Activated naive CD4-positive, alpha-beta T cell treated with anti-CD3 and anti-CD28 coated beads, Interleukin-2, amount 50 U/mL, for 24 hours (primary cell): Measurements from ENCODE around the gene HLCS.
"Not testable (repeated sequence)": the region's sequence is repeated elsewhere in the genome, so short reads cannot be mapped to it uniquely, and the experiment has no call there.

Source experiments
- H3K27ac Mint-ChIP-seq: one replicate; pipeline ENCODE4 v1.8.0; 2021; ENCODE audit warnings: mild to moderate bottlenecking, mixed read lengths
- H3K27me3 Mint-ChIP-seq: one replicate; pipeline ENCODE4 v1.8.0; 2021; ENCODE audit warnings: mixed read lengths
- H3K36me3 Mint-ChIP-seq: one replicate; pipeline ENCODE4 v1.8.0; 2021; ENCODE audit warnings: mixed read lengths
- H3K4me1 Mint-ChIP-seq: one replicate; pipeline ENCODE4 v1.8.0; 2021; ENCODE audit warnings: mixed read lengths
- H3K4me3 Mint-ChIP-seq: one replicate; pipeline ENCODE4 v1.8.0; 2021; ENCODE audit warnings: mild to moderate bottlenecking, mixed read lengths
- H3K9me3 Mint-ChIP-seq: one replicate; pipeline ENCODE4 v1.8.0; 2021; ENCODE audit warnings: mixed read lengths

The HLCS gene

DNA sequence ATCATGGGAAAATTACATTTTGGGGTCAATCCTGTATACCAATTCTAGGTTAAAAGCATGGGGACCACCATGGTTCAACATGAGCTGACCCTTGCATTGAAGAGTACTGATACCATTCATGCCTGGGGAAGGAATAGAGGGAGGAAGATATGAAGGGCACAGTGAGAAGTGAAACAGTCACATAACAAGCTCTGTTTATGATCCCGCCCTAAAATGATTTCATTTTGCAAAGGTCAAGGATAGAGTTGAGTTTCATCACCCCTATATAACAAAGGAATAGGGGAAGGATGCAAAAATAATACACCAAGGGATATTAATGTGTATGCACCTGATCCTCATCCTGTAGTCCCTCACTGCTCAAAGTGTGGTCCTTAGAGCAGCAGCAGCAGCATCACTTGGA, 2.5 kb upstream of the HLCS start:
- Mint-ChIP-seq H3K4me3 (no peak overlapping the region), H3K4me1 (peaks cover 18% of the 10 kb centered on the region), H3K27ac (no peak overlapping the region)

GRCh38 chr21:36968414-36968813, 1.9 kb upstream of the HLCS start:
- Mint-ChIP-seq H3K36me3 (no peaks in the 10 kb centered on the region), H3K9me3 (no peaks in the 10 kb centered on the region), H3K4me1 (peaks cover 18% of the 10 kb centered on the region), H3K27ac (no peak overlapping the region), H3K4me3 (peak overlapping the region; percentile 75), H3K27me3 (no peaks in the 10 kb centered on the region)

More for the DNA sequence above, 2.5 kb upstream of the HLCS start:
- Mint-ChIP-seq H3K9me3 (no peaks in the 10 kb centered on the region), H3K36me3 (no peaks in the 10 kb centered on the region), H3K27me3 (no peaks in the 10 kb centered on the region)

- Mint-ChIP-seq H3K27ac (no peak overlapping the region), H3K36me3 (no peaks in the 10 kb centered on the region), H3K4me1 (peaks cover 18% of the 10 kb centered on the region), H3K27me3 (no peaks in the 10 kb centered on the region), H3K4me3 (peak overlapping the region; percentile 75), H3K9me3 (no peaks in the 10 kb centered on the region)
Observed at GRCh38 chr21:36966821-36967768, 626 bp upstream of the HLCS start.

- Mint-ChIP-seq H3K27ac (peak overlapping the region; percentile 98), H3K9me3 (no peaks in the 10 kb centered on the region), H3K4me3 (peak overlapping the region; percentile 93), H3K27me3 (no peaks in the 10 kb centered on the region), H3K36me3 (peaks cover 2% of the 10 kb centered on the region), H3K4me1 (peaks cover 18% of the 10 kb centered on the region)
Observed at GRCh38 chr21:36965720-36966065, 776 bp downstream of the HLCS start.

- no peaks in the 10 kb centered on the region for H3K27me3 Mint-ChIP-seq
- peak overlapping the region; percentile 98 for H3K27ac Mint-ChIP-seq
- H3K4me3 Mint-ChIP-seq, result peak overlapping the region; percentile 93
- no peaks in the 10 kb centered on the region for H3K9me3 Mint-ChIP-seq
- H3K4me1 Mint-ChIP-seq, result peaks cover 18% of the 10 kb centered on the region
- peaks cover 4% of the 10 kb centered on the region for H3K36me3 Mint-ChIP-seq
Observed at GRCh38 chr21:36964827-36965719, 1.4 kb downstream of the HLCS start.

DNA sequence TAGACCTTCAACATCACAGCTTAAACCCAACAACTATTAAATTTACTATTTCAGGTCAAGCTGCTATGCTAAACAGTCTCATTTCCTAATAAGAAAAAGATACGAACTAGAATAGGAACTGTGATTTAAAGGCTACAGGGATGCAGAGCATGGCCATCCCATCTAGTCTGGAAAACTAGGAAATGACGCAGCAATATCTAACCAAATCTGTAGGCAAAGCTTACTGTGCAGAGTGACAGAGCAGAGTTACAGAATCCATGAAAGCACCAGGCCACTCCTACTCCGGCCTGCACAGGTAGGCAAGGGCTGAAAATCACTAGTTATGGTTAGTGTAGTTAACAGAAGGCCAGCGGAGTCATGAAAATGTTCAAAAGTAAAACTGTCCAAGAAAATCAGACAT, 2.1 kb downstream of the HLCS start:
- Mint-ChIP-seq H3K4me3 (no peak overlapping the region), H3K4me1 (peaks cover 18% of the 10 kb centered on the region), H3K27ac (no peak overlapping the region), H3K36me3 (peaks cover 4% of the 10 kb centered on the region), H3K9me3 (no peaks in the 10 kb centered on the region), H3K27me3 (no peaks in the 10 kb centered on the region)

DNA sequence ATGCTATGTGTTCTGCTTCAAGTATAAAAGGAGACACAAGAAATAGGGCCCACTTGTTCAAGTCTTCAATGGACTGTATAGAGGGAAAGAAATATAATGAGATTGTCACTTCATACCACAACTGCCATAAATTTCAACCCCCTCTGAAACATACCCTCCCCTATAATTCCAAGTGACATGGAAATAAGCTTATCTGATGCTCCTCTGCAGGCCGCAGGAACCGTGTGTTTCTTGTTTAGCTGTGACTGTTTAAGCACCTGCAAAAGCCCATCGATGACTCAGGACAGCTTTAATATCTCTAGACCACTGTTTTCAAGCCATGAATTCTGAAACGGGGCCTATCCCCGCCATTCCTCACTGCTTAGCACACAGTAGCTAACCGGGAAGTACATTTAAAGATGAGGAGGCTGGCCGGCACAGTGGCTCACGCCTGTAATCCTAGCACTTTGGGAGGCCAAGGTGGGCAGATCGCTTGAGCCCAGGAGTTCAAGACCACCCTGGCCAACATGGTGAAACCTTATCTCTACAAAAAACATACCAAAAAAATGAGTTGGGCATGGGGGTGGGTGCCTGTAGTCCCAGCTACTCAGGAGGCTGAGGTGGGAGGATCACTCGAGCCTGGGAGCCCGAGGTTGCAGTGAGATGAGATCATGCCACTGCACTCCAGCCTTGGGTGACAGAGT, 4.2 kb downstream of the HLCS start:
- Mint-ChIP-seq H3K4me1 (peaks cover 17% of the 10 kb centered on the region), H3K9me3 (no peaks in the 10 kb centered on the region), H3K27ac (no peak overlapping the region), H3K4me3 (no peak overlapping the region), H3K27me3 (no peaks in the 10 kb centered on the region), H3K36me3 (peaks cover 5% of the 10 kb centered on the region)

- Mint-ChIP-seq H3K4me3 (no peak overlapping the region), H3K4me1 (peaks cover 13% of the 10 kb centered on the region), H3K27me3 (no peaks in the 10 kb centered on the region), H3K9me3 (no peaks in the 10 kb centered on the region), H3K36me3 (peaks cover 10% of the 10 kb centered on the region), H3K27ac (no peak overlapping the region)
Observed at GRCh38 chr21:36960676-36961284, 5.7 kb downstream of the HLCS start.

DNA sequence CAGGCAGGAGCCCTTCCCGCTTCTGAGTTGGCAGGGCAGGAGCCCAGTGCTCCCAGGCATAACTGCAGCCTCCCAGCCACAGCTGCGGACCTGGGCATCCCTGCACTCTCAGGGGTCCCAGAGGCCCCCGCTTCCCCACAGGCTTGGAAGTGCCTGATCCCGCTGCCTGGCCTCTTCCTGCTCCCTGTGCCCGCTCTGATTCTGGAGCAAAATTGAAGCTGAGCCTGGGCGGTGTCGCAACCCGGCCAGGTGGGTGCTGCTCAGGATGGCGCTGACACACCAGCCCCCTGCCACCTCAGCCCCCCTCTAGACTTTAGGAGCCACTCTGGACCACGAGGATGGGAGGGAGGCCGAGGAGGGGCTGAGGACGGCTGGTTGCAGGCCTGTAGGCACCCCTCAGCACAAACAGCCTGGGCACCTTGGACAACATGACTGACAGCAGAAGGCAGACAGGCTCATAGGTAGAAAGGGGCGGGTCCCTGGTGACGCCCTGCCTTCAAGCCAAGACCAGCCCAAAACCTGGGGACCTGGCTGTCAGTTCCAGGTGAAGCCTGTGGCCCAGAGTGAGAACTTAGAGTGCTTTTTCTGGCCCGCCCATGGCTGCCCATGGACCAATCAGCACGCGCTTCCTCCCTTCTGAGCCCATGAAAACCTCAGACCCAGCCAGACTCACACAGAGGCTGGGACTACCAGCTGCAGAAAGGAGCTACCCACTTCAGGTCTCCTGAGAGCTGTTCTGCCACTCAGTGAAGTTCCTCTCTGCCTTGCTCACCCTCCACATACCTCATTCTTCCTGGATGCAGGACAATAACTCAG, 7.2 kb downstream of the HLCS start:
- H3K4me1 Mint-ChIP-seq, result no peaks in the 10 kb centered on the region
- peaks cover 10% of the 10 kb centered on the region for H3K36me3 Mint-ChIP-seq
- H3K9me3 Mint-ChIP-seq, result no peaks in the 10 kb centered on the region
- no peak overlapping the region for H3K27ac Mint-ChIP-seq
- H3K27me3 Mint-ChIP-seq, result no peaks in the 10 kb centered on the region
- no peak overlapping the region for H3K4me3 Mint-ChIP-seq

DNA sequence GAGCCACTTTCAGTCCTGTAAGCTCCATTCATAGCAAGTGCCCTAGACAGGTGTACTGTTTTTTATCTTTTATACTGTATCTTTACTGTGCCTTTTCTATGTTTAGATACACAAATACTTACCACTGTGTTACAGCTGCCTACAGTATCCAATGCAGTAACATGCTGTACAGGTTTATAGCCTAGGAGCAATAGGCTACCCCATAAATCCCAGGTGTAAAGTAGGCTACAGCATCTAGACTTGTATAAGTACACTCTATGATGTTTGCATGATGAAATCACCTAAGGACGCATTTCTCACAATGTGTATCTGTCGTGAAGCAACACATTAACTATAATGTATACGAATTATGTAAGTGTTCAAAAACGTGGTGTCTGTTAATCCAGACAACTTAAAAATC, 10.7 kb downstream of the HLCS start:
- no peak overlapping the region for H3K27ac Mint-ChIP-seq

GRCh38 chr21:36952331-36952730, 14.1 kb downstream of the HLCS start:
- H3K36me3 Mint-ChIP-seq, result peaks cover 27% of the 10 kb centered on the region
- H3K27ac Mint-ChIP-seq, H3K4me3 Mint-ChIP-seq, H3K4me1 Mint-ChIP-seq, H3K27me3 Mint-ChIP-seq, H3K9me3 Mint-ChIP-seq: not testable (repeated sequence)

More for the DNA sequence above, 10.7 kb downstream of the HLCS start:
- Mint-ChIP-seq H3K27me3 (no peaks in the 10 kb centered on the region), H3K36me3 (peaks cover 14% of the 10 kb centered on the region), H3K4me1 (no peaks in the 10 kb centered on the region), H3K4me3 (no peak overlapping the region), H3K9me3 (no peaks in the 10 kb centered on the region)

- H3K27me3 Mint-ChIP-seq, result no peaks in the 10 kb centered on the region
- no peak overlapping the region for H3K27ac Mint-ChIP-seq
- peaks cover 31% of the 10 kb centered on the region for H3K36me3 Mint-ChIP-seq
- no peaks in the 10 kb centered on the region for H3K4me1 Mint-ChIP-seq
- H3K4me3 Mint-ChIP-seq, result no peak overlapping the region
- no peaks in the 10 kb centered on the region for H3K9me3 Mint-ChIP-seq
Observed at GRCh38 chr21:36949171-36950141, 17.0 kb downstream of the HLCS start.

DNA sequence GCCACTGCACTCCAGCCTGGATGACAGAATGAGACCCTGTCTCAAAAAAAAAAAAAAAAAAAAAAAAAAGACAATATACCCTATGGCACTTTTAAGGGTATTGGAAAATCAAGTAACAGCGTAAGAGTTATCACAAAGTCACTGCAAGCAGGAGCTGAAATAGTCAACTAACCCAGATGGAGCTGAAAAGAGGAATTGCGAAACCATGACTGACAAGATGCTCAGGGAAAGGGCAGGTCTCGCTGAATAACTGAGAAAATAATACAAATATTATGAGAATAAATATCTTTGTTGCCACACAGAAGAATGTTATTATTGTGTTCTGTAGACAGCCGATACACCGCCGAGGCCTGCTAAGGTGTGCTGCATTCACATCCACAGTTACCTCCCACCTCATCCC, 17.8 kb downstream of the HLCS start:
- peaks cover 33% of the 10 kb centered on the region for H3K36me3 Mint-ChIP-seq
- H3K27ac Mint-ChIP-seq, result no peak overlapping the region
- no peaks in the 10 kb centered on the region for H3K9me3 Mint-ChIP-seq
- H3K4me1 Mint-ChIP-seq, result no peaks in the 10 kb centered on the region
- H3K4me3 Mint-ChIP-seq, result no peak overlapping the region
- H3K27me3 Mint-ChIP-seq, result no peaks in the 10 kb centered on the region

GRCh38 chr21:36946949-36947356, 19.5 kb downstream of the HLCS start:
- Mint-ChIP-seq H3K4me1 (no peaks in the 10 kb centered on the region), H3K4me3 (no peak overlapping the region), H3K27ac (no peak overlapping the region), H3K27me3 (no peaks in the 10 kb centered on the region), H3K36me3 (peaks cover 33% of the 10 kb centered on the region), H3K9me3 (no peaks in the 10 kb centered on the region)
